ENCODE measurements around the gene CMTM2. TPM values are rescaled to one million over a fixed set of nuclear protein-coding genes. Genes with fewer than 3 reads are reported as not detected.
A peak's percentile ranks its signal among the peaks of the same experiment; 100 is the strongest.

The CMTM2 gene, protein sequence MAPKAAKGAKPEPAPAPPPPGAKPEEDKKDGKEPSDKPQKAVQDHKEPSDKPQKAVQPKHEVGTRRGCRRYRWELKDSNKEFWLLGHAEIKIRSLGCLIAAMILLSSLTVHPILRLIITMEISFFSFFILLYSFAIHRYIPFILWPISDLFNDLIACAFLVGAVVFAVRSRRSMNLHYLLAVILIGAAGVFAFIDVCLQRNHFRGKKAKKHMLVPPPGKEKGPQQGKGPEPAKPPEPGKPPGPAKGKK
- total RNA-seq: 3.1 TPM
- long read RNA-seq, partial matches to known transcripts: 0 of 5 reads
- long read RNA-seq, other reads (novel, unspliced or antisense): 4 of 5 reads

DNA sequence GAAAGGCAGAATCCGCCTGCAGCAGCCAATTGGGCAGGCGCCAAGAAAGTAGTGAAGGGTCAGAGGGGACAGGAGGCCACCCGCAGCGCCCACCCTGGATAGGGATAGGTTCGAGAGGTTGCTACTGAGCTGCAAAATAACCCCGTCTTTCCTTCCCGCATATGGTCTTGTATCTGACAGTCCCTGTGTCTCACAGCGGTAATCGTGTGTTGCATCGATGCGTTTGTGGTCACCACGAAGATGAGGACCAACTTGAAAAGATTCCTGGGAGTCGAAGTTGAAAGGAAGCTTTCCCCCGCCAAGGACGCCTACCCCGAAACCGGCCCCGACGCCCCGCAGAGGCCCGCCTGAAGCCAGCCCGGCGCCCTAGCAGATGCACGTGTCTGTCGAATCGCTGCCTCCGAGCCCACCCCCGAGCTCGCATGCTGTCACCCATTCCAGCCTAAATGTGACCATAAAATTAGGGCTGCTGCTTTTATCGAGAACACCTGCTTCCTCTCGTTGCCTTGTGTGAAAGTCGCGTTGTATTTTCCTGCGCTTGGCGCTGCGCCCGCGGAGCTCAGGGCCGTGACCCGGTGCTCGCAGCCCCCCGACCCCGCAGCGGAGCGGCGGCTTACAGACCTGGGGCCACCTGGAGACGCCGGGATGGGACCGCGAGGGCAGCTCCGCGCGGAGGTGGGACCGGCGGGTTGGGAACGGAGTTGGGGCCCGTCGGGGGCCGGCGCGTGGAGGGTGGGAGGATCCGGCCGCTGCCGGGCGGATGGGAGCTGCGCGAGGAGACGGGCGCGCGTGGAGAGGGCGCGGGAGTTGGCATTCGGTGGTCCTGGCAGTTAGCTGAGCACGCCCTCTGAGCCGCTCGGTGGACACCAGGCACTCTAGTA lies at the start of gene CMTM2:
CMTM2 (plus strand) TSS at position 813 of the 881 bp plus-strand sequence. CDS start 145 bp downstream, outside the sequence.
- TF ChIP-seq, protein P1, sequence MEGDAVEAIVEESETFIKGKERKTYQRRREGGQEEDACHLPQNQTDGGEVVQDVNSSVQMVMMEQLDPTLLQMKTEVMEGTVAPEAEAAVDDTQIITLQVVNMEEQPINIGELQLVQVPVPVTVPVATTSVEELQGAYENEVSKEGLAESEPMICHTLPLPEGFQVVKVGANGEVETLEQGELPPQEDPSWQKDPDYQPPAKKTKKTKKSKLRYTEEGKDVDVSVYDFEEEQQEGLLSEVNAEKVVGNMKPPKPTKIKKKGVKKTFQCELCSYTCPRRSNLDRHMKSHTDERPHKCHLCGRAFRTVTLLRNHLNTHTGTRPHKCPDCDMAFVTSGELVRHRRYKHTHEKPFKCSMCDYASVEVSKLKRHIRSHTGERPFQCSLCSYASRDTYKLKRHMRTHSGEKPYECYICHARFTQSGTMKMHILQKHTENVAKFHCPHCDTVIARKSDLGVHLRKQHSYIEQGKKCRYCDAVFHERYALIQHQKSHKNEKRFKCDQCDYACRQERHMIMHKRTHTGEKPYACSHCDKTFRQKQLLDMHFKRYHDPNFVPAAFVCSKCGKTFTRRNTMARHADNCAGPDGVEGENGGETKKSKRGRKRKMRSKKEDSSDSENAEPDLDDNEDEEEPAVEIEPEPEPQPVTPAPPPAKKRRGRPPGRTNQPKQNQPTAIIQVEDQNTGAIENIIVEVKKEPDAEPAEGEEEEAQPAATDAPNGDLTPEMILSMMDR (IDR thresholded peaks at IDR 0.05): no peak
- ATAC-seq: peak; percentile 25
- H3K4me1 ChIP-seq: peaks cover 10% of the 10 kb centered on the region
- intact Hi-C loops (cut with DNase I): no loop called here
- no peak for DNase-seq
- peak within 1 kb of the TSS; percentile 44 for H3K4me3 ChIP-seq
- no peaks in the 10 kb centered on the region for H3K36me3 ChIP-seq
- H3K27ac ChIP-seq: no peak within 1 kb of the TSS
- no peaks in the 10 kb centered on the region for H3K27me3 ChIP-seq
- no peaks in the 10 kb centered on the region for H3K9me3 ChIP-seq

DNA sequence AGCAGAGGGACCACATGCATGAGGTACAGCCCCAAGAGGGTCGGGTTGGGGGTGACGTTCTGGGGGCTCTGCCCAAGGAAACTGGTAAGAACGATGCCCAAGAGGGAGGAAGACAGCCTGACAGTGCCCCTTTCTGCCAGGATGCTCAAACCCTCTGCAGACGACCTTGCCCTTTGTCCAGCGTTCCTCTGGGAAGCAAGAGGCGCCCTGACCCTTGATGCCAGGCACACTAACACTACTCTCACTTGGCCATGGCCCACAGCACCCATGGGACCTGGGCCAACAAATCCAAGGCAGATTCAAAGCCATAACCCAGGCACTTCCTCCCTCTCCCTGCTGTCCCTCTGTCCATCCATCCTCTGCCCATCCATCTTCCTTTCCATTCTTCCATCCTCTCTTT lies 49.8 kb upstream of the CMTM2 start:
- H3K4me3 ChIP-seq: no peak overlapping the region
- no peaks in the 10 kb centered on the region for H3K9me3 ChIP-seq
- H3K36me3 ChIP-seq: peaks cover 51% of the 10 kb centered on the region
- intact Hi-C loops (cut with DNase I): no loop called here
- no peak for DNase-seq
- TF ChIP-seq, protein P1 (IDR thresholded peaks at IDR 0.05): no peak
- no peak overlapping the region for H3K27ac ChIP-seq
- H3K4me1 ChIP-seq: peaks cover 11% of the 10 kb centered on the region
- H3K27me3 ChIP-seq: no peaks in the 10 kb centered on the region
- ATAC-seq: no peak

DNA sequence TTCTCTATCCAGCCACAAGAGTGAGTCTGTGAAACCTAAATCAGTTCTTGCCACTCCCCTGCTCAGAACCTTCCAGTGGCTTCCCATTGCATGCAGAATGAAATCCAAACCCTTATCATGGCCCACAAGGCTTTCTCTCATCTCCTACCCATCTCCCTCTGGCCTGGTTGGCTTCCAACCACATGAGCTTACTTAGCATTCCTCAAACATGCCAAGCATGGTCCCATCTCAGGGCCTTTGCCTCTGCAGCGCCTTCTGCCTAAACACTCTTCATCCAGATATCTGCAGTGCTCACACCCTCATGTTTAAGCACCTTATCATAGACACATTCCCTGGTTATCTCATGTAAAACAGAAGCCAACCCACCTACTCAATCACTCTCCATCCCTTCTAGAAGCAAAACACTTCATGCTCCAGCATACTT lies 44.9 kb upstream of the CMTM2 start:
- Histone ChIP-seq H3K27ac (no peak overlapping the region), H3K4me1 (no peaks in the 10 kb centered on the region), H3K4me3 (no peak overlapping the region), H3K36me3 (peaks cover 62% of the 10 kb centered on the region), H3K9me3 (no peaks in the 10 kb centered on the region), H3K27me3 (no peaks in the 10 kb centered on the region)
- TF ChIP-seq, protein P1 (IDR thresholded peaks at IDR 0.05): no peak
- no peak for DNase-seq
- ATAC-seq: no peak
- intact Hi-C loops (cut with DNase I): no loop called here

DNA sequence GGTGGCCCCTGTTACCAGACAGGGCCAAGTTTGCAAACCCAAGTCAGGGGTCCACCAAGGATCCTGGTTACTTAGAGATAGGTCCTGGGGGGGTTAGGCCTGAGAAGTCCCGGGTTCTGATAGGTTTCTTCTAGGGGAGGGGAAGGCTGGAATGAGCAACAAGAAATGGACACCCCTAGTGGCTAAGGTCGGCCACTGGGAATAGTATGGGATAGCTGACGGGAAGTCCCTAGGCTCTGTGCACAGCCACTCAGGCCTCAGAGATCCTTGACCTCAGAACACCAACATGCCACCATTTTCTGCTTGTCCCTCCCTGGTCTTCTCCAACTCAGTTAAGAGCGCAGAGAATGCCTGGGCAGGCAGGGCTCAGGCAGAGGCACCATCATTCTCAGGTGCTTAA lies 42.7 kb upstream of the CMTM2 start:
- H3K27me3 ChIP-seq: no peaks in the 10 kb centered on the region
- no peaks in the 10 kb centered on the region for H3K4me1 ChIP-seq
- TF ChIP-seq, protein P1 (IDR thresholded peaks at IDR 0.05): no peak
- DNase-seq (no peak), ATAC-seq (no peak)
- no peaks in the 10 kb centered on the region for H3K9me3 ChIP-seq
- H3K36me3 ChIP-seq: peaks cover 56% of the 10 kb centered on the region
- H3K4me3 ChIP-seq: no peak overlapping the region
- intact Hi-C loops (cut with DNase I): no loop called here
- no peak overlapping the region for H3K27ac ChIP-seq

DNA sequence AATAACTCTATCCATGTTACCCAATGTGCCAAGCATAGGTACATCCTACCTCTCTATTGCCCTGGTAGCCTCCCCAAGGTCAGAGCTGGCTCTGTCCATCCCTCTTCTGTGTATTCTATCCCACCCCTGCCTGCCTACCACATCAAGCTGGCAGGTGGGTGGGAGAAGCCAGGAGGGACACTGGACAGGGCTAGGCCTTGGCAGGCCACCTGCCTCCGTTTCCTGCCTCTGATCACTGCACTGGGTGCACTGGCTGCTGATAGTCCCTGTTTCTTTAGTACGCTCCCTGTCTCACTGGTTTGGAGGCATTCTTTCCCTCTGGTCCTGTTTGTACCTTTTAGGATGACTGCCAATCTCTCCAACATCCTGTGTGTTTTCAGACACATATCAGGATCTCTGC lies 42.0 kb upstream of the CMTM2 start:
- TF ChIP-seq, protein P1 (IDR thresholded peaks at IDR 0.05): no peak

More for the DNA sequence above, 42.0 kb upstream of the CMTM2 start:
- Histone ChIP-seq H3K4me1 (no peaks in the 10 kb centered on the region), H3K4me3 (no peak overlapping the region), H3K9me3 (no peaks in the 10 kb centered on the region), H3K36me3 (peaks cover 49% of the 10 kb centered on the region), H3K27ac (no peak overlapping the region), H3K27me3 (no peaks in the 10 kb centered on the region)
- intact Hi-C loops (cut with DNase I): no loop called here
- DNase-seq: no peak
- ATAC-seq: peak; percentile 27
